Measurements from ENCODE around the gene PPARA. TPM values are rescaled to one million over a fixed set of nuclear protein-coding genes. Genes with fewer than 3 reads are reported as not detected.

PPARA gene
- total RNA-seq, 1 donor from 2014 or later = 101 TPM

DNA sequence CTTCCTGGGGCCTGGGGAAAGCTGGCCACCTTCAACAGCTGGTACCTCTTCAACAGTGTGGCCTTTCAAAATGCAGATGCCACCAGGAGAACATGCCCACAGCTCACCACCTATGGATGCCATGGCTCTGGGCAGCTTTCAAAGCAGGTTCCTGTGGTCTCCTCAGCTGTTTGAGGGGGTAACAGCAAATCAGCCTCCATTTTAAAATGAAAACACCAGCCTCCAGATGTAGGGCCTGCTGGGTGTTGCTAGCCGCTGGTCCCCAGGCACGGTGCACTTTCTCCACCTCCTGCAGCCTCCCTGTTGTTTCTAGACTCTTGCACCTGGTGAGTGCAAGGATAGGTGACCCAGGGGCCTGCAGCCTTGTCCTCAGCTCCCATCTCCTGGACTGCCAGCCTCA, 89.7 kb downstream of the PPARA start:
- DNase-seq = no peak
- Histone ChIP-seq H3K4me3 (no peak overlapping the region), H3K4me1 (peaks cover 84% of the 10 kb centered on the region), H3K9me3 (replicated peaks) (no peaks in the 10 kb centered on the region), H3K27me3 (ENCODE audit: low read depth) (no peaks in the 10 kb centered on the region), H3K36me3 (peaks cover 46% of the 10 kb centered on the region), H3K27ac (replicated peaks) (peak overlapping the region; percentile 76)
- intact Hi-C loops (cut with micrococcal nuclease) = no loop called here
- TF ChIP-seq, protein P1, sequence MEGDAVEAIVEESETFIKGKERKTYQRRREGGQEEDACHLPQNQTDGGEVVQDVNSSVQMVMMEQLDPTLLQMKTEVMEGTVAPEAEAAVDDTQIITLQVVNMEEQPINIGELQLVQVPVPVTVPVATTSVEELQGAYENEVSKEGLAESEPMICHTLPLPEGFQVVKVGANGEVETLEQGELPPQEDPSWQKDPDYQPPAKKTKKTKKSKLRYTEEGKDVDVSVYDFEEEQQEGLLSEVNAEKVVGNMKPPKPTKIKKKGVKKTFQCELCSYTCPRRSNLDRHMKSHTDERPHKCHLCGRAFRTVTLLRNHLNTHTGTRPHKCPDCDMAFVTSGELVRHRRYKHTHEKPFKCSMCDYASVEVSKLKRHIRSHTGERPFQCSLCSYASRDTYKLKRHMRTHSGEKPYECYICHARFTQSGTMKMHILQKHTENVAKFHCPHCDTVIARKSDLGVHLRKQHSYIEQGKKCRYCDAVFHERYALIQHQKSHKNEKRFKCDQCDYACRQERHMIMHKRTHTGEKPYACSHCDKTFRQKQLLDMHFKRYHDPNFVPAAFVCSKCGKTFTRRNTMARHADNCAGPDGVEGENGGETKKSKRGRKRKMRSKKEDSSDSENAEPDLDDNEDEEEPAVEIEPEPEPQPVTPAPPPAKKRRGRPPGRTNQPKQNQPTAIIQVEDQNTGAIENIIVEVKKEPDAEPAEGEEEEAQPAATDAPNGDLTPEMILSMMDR (IDR thresholded peaks at IDR 0.05; ENCODE audit: borderline replicate concordance) = no peak

DNA sequence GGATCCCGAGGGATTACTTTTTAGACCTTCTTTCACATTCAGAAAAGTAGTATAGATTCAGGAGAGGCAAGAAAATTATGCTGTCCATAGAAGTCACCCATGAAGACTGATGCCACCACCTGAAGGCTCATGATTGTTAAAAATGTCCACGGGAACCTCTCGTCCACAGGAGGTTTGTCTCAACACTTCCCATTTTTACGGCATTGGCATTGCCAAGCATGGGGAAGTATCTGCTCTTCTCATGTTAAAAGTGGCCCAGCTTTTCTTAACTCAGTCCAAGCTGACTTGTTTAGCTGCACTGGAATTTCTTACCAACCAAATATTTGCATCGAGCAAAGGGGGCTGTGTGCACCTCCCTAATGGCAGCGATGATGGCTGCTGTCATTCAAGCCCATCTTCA, 90.2 kb downstream of the PPARA start:
- Histone ChIP-seq H3K27me3 (ENCODE audit: low read depth) (no peaks in the 10 kb centered on the region), H3K9me3 (replicated peaks) (no peaks in the 10 kb centered on the region), H3K4me3 (no peak overlapping the region), H3K4me1 (peaks cover 88% of the 10 kb centered on the region), H3K36me3 (peaks cover 42% of the 10 kb centered on the region), H3K27ac (replicated peaks) (peak overlapping the region; percentile 76)
- intact Hi-C loops (cut with micrococcal nuclease) = no loop called here
- TF ChIP-seq, protein P1 (IDR thresholded peaks at IDR 0.05; ENCODE audit: borderline replicate concordance) = no peak
- no peak for DNase-seq

DNA sequence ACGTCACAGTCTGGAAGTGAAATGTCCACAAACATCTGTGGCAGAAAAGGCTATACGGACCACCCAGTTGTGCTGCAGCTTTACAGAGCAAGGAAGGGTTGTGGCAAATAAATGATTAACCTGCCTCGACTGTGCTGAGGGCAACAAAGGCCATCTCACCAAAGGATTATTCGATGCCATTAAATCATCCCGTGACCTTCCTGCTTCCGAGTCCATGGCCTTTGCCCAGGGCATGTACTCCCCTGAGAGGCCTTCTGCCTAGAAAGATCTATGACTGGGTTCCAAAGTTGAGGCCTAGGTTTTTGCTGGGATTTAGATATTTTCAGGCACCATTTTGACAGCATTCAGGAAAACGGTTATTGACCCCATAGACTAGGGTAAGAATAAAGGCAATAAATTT, 90.6 kb downstream of the PPARA start:
- peaks cover 39% of the 10 kb centered on the region for H3K36me3 ChIP-seq
- TF ChIP-seq, protein P1 (IDR thresholded peaks at IDR 0.05; ENCODE audit: borderline replicate concordance) = no peak
- H3K9me3 ChIP-seq (replicated peaks) = no peaks in the 10 kb centered on the region
- no peak for DNase-seq
- H3K4me3 ChIP-seq = no peak overlapping the region
- no peaks in the 10 kb centered on the region for H3K27me3 ChIP-seq (ENCODE audit: low read depth)
- H3K27ac ChIP-seq (replicated peaks) = peak overlapping the region; percentile 76
- peaks cover 92% of the 10 kb centered on the region for H3K4me1 ChIP-seq
- intact Hi-C loops (cut with micrococcal nuclease) = no loop called here

DNA sequence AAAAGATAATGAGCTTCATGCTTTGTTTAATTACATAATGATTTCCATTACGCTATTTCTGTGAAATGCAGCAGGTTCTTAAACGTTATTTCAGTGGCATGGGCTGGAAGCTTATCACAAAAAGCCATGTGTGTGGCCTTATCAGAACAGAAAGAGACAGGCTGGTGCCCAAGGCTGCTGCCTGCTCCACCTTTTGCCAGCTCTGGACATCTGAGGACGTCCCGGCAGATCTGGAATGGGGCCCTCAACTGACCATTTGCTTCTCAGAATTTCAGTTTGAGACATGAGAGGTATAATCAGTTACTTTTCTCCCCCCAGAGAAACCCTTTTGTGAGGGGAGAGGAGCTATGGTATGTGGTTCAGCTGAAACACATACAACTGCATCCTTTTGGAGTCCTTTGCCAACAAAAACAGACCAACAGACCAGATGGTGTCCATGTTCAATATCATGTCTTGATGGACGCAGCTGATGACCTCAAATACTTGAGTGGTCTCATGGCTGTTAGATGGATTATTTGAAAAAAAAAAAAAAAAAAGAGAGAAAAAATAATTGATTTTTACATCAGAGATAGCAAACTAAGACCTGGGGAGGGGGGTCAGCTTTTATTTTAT, 91.2 kb downstream of the PPARA start:
- no peak overlapping the region for H3K4me3 ChIP-seq
- peaks cover 33% of the 10 kb centered on the region for H3K36me3 ChIP-seq
- H3K27me3 ChIP-seq (ENCODE audit: low read depth) = no peaks in the 10 kb centered on the region
- peak overlapping the region; percentile 76 for H3K27ac ChIP-seq (replicated peaks)
- peaks cover 92% of the 10 kb centered on the region for H3K4me1 ChIP-seq
- H3K9me3 ChIP-seq (replicated peaks) = no peaks in the 10 kb centered on the region
- TF ChIP-seq, protein P1 (IDR thresholded peaks at IDR 0.05; ENCODE audit: borderline replicate concordance) = no peak
- DNase-seq = no peak
- intact Hi-C loops (cut with micrococcal nuclease) = no loop called here

DNA sequence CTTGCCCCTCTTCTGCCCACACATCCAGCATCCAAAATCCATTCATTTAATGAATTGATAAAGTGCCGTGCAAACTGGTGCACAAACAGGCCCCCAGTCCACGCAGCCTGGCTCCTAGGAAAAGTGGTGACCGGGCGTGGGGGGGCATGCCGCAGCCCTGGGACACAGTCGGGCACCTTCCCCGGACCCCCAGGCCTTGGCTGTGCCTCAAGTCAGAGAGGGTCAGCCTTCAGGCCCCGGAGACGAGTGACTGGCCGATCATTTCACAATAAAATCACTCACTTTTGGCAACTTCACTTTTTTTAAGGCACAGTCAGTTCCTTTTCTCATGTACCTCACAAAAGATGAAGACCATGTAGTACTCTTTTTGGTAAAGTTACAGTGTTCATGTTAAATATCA, 91.8 kb downstream of the PPARA start:
- intact Hi-C loops (cut with micrococcal nuclease) = no loop called here
- peaks cover 28% of the 10 kb centered on the region for H3K36me3 ChIP-seq
- peaks cover 92% of the 10 kb centered on the region for H3K4me1 ChIP-seq
- H3K27me3 ChIP-seq (ENCODE audit: low read depth) = no peaks in the 10 kb centered on the region
- TF ChIP-seq, protein P1 (IDR thresholded peaks at IDR 0.05; ENCODE audit: borderline replicate concordance) = no peak
- DNase-seq = no peak
- no peak overlapping the region for H3K4me3 ChIP-seq
- peak overlapping the region; percentile 76 for H3K27ac ChIP-seq (replicated peaks)
- no peaks in the 10 kb centered on the region for H3K9me3 ChIP-seq (replicated peaks)

Measured in left ventricle myocardium inferior (tissue), 1 donor.